Activated T-cell treated with anti-CD3 and anti-CD28 coated beads, Interleukin-2, amount 50 U/mL, for 24 hours (primary cell): Measurements from ENCODE around the gene GNAZ.

Experiments used
- DNase-seq: peaks from one replicate; pipeline ENCODE4 v3.0.0-alpha.2; 2020
- H3K27ac Mint-ChIP-seq: 2 replicates; pipeline ENCODE4 v1.8.0; 2020; ENCODE audit warnings: mild to moderate bottlenecking, mixed read lengths
- H3K27me3 Mint-ChIP-seq: 2 replicates; pipeline ENCODE4 v1.8.0; 2020; ENCODE audit warnings: mixed read lengths
- H3K36me3 Mint-ChIP-seq: 2 replicates; pipeline ENCODE4 v1.8.0; 2020; ENCODE audit warnings: low read depth, mixed read lengths
- H3K4me1 Mint-ChIP-seq: 2 replicates; pipeline ENCODE4 v1.8.0; 2020; ENCODE audit warnings: low read depth, mixed read lengths
- H3K4me3 Mint-ChIP-seq: 2 replicates; pipeline ENCODE4 v1.8.0; 2020; ENCODE audit warnings: mild to moderate bottlenecking, moderate library complexity, mixed read lengths
- H3K9me3 Mint-ChIP-seq: 2 replicates; pipeline ENCODE4 v1.8.0; 2020; ENCODE audit warnings: mixed read lengths

Gene GNAZ

DNA sequence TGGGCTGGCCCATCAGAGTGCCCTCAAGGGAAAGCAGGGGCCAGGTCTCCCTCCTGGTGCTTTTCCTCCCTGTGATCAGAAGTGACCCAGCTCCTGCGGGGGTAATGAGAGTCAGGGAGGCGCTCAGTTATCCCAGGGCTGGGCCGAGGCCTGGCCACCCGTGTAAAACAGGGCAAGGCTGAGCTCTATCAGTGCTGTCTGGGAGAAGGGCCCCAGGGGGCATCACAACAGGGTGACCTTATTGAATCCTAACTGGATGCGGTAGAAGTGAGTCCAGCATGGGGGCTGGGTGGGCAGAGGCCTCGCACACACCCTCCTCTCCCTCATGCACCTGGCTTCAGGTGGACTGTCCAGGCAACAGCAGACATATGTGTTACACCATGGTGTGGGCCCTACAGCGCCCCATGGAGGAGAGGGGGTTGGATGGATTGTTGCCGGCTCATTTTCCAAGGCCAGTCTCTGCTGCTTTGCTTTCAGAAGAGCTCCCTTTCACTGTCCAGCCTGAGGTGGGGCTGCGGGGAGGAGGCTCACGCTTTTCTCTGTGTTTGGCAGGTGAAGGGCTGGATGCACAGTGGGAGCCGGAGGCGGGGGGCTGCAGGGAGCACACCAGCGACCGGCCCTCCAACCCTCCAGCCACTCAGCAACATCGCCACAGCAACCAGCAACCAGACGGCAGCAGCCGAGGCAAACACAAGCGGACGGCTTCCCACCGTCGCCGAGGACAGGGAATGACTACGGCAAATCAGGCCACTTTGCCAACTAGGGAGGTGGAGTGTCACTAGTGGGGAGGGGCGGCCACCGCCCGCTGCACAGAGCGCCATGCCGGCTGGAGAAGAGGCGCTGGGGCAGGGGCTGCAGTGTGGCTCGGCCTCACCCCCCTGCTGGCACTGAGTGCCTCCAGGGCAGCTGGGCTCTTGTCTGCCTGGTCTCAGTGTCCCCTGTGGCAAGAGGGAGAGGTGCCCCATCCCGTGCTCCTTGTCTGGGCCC lies 24.7 kb downstream of the GNAZ start:
- no peak overlapping the region for H3K4me3 Mint-ChIP-seq
- no peak for DNase-seq
- no peaks in the 10 kb centered on the region for H3K36me3 Mint-ChIP-seq
- H3K9me3 Mint-ChIP-seq = no peaks in the 10 kb centered on the region
- H3K4me1 Mint-ChIP-seq = no peaks in the 10 kb centered on the region
- no peak overlapping the region for H3K27ac Mint-ChIP-seq
- H3K27me3 Mint-ChIP-seq = no peaks in the 10 kb centered on the region

GRCh38 chr22:23095733-23096342 lies 25.5 kb downstream of the GNAZ start:
- H3K4me1 Mint-ChIP-seq = no peaks in the 10 kb centered on the region
- no peak for DNase-seq
- no peaks in the 10 kb centered on the region for H3K9me3 Mint-ChIP-seq
- H3K27me3 Mint-ChIP-seq = no peaks in the 10 kb centered on the region
- no peak overlapping the region for H3K4me3 Mint-ChIP-seq
- H3K36me3 Mint-ChIP-seq = no peaks in the 10 kb centered on the region
- H3K27ac Mint-ChIP-seq = no peak overlapping the region

DNA sequence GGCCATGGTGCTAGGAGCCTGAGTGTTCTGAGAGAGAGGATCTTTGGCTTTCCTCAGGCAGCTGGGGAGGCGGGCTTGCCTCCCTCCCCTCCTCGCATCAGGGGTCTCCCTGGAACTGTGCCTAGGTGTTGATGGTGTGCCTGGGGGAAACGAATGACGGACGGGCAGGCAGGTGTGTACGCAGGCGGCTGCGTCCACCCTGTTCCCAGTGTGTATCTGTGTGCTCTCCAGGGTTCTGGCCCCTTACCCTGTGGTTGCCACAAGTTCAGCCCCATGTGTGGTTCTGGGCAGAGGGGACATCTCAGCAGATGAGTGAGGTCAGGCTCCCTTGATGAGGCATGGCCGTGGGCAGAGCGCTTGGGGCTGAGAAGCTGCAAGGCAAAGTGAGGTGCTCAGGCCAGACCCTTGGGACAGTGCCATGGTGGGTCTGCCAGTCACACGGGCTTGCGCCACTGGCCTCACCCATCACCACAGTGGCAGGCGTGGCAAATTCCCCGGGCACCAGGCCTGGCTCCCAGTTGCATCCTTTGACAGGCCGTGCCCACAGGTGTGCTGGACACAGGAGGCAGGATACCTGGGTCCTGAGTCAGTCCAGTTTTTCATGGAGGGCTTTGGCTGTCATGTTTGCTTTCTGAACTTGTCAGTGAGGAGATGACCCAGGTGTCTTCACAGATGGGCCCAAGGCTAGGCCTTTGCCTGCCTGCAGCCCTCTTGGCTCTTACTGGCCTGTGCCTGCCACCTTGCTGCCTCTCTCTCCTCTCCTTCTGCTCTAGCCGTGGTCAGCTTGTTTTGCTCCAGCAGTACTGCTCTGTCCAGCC lies 27.3 kb downstream of the GNAZ start:
- Mint-ChIP-seq H3K36me3 (no peaks in the 10 kb centered on the region), H3K27me3 (no peaks in the 10 kb centered on the region)

GRCh38 chr22:23098230-23098705 lies 27.9 kb downstream of the GNAZ start:
- no peak overlapping the region for H3K4me3 Mint-ChIP-seq
- no peak overlapping the region for H3K27ac Mint-ChIP-seq
- DNase-seq = no peak
- H3K36me3 Mint-ChIP-seq = no peaks in the 10 kb centered on the region
- no peaks in the 10 kb centered on the region for H3K4me1 Mint-ChIP-seq
- no peaks in the 10 kb centered on the region for H3K9me3 Mint-ChIP-seq
- no peaks in the 10 kb centered on the region for H3K27me3 Mint-ChIP-seq

More for the DNA sequence above, 27.3 kb downstream of the GNAZ start:
- no peak overlapping the region for H3K27ac Mint-ChIP-seq
- H3K4me3 Mint-ChIP-seq = no peak overlapping the region
- no peak for DNase-seq
- no peaks in the 10 kb centered on the region for H3K4me1 Mint-ChIP-seq
- no peaks in the 10 kb centered on the region for H3K9me3 Mint-ChIP-seq

DNA sequence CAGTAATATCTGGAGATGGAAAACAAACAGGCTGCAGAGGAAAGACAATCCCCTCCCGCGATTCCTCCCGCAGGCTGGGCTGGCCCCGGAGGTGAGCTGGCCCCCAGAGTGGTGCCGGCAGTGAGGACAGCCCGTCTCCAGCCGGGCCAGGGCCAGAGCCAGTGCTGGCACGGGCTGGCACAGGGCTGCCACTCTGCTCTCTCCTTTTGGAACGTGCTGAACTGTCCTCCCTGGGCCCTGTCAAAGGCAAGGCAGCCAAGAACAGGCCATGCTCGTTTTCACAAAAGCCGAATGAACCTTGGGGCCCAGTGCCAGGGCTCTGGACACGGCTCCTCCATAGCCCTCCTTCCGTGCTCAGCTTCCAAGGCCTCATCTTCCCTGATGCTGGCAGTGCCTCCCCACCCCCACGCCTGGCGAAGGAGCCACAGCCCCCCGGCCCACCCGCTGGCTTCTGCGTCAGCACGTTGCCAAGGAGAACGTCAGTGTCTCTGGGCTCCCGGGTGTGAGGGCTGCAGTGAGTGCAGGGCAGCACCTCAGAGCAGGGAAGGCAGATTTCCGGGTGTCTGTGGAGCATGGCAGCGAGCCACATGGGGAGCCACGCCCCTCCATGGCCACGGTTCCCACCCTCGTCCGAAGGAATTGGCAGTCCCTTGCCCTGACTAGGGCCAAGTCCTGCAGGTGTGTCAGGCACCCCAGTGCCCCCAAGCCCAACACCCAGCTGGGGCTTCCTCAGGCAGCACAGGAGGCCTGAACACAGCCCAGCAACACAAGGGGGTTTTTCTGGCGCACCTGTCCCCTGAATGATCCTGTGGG lies 28.6 kb downstream of the GNAZ start:
- Mint-ChIP-seq H3K27me3 (no peaks in the 10 kb centered on the region), H3K4me3 (no peak overlapping the region), H3K9me3 (no peaks in the 10 kb centered on the region), H3K36me3 (no peaks in the 10 kb centered on the region), H3K4me1 (no peaks in the 10 kb centered on the region), H3K27ac (no peak overlapping the region)
- no peak for DNase-seq

- H3K9me3 Mint-ChIP-seq = no peaks in the 10 kb centered on the region
- no peaks in the 10 kb centered on the region for H3K4me1 Mint-ChIP-seq
- no peaks in the 10 kb centered on the region for H3K36me3 Mint-ChIP-seq
- H3K4me3 Mint-ChIP-seq = no peak overlapping the region
- no peak overlapping the region for H3K27ac Mint-ChIP-seq
- no peaks in the 10 kb centered on the region for H3K27me3 Mint-ChIP-seq
- DNase-seq = no peak
Observed at GRCh38 chr22:23099531-23099804, 29.1 kb downstream of the GNAZ start.

DNA sequence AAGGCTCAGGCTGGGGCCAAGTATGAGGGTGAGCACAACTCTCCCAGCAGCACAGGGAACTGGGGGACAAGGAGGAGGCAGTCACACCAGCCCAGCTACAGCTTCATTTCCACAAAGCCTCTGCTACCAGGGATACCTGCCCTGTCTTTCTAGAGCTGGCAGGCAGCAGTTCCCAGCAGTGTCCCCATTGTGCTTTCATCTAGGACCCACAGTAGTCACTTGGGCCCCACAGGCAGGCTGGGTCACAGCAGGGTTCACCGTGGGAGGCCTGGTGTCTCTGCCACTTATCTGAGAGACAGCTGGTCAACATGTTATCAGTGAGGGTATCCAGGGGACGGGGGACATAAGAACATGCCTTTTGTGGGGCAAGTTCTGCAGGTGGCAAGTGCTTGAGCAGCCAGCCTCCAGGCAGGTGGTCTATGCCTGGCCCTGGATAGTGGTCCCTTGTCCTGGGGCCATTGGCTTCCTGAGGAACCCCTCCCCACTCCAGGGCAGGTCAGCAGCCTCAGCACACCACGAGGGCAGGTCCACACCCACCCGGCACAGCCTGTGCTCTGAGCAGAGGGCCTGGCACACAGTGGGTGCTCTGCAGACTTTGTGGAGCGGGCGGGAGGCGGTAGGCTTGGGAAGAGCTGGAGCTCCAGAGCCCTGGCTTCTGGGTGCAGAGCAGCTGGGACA lies 29.9 kb downstream of the GNAZ start:
- H3K27me3 Mint-ChIP-seq = no peaks in the 10 kb centered on the region
- DNase-seq = no peak
- H3K4me1 Mint-ChIP-seq = no peaks in the 10 kb centered on the region
- no peaks in the 10 kb centered on the region for H3K9me3 Mint-ChIP-seq
- H3K36me3 Mint-ChIP-seq = no peaks in the 10 kb centered on the region
- no peak overlapping the region for H3K4me3 Mint-ChIP-seq
- H3K27ac Mint-ChIP-seq = no peak overlapping the region

DNA sequence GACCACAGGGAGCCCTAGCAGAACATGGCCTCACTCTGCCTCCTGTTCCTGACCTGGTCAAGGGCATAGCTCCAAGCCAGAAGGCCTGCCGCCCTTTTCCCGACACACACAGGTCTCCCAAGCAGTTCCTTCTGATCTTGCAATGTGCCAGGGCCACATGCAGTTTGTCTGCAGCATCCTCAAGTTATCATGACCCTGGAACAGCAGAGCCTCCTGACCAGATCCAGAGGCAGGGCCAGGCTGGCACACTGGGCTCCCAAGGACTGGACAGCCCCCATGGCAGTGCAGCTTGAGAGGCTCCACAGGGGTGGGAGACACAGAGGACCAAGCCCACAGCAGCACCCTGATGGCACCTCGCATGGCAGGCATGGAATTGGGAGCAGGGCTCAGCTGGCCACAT lies 31.2 kb downstream of the GNAZ start:
- Mint-ChIP-seq H3K27ac (no peak overlapping the region), H3K36me3 (no peaks in the 10 kb centered on the region), H3K4me1 (no peaks in the 10 kb centered on the region), H3K4me3 (no peak overlapping the region), H3K27me3 (no peaks in the 10 kb centered on the region), H3K9me3 (no peaks in the 10 kb centered on the region)
- DNase-seq = no peak

DNA sequence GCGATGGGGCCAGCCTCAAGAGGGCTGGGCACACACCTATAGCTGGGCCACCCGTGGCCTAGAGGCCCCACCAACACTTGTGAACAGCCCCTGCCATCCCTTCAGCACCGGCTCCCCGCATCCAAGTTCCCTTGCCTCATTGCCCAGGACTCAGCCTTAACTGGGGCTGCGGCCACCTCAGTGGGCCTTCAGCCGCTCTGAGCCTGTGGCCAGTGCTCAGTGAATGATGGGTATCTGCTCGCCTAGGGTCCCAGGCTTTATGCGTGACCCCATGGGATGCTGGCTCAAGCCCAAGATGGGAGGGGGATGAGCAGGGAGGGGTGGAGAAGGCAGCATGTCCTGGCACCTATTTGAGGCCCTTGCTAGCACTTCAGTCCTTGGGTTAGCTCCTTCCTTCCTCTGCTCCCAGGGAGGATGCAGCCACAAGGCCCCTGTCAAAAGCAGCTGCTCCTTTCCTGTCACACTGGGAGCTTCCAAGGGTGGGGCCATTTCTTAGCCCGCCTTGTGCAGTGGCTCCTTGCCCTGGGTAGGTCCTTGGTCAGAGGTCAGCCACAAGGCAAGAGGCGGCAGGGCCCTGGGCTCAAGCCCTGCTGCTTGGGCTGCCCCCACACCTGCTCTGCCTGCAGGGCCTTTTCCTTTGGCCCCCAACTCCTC lies 31.8 kb downstream of the GNAZ start:
- no peaks in the 10 kb centered on the region for H3K9me3 Mint-ChIP-seq
- H3K4me1 Mint-ChIP-seq = no peaks in the 10 kb centered on the region
- H3K36me3 Mint-ChIP-seq = no peaks in the 10 kb centered on the region
- H3K27ac Mint-ChIP-seq = no peak overlapping the region
- H3K4me3 Mint-ChIP-seq = no peak overlapping the region
- no peak for DNase-seq
- no peaks in the 10 kb centered on the region for H3K27me3 Mint-ChIP-seq

GRCh38 chr22:23102776-23103175 lies 32.5 kb downstream of the GNAZ start:
- no peaks in the 10 kb centered on the region for H3K9me3 Mint-ChIP-seq
- H3K4me1 Mint-ChIP-seq = no peaks in the 10 kb centered on the region
- no peaks in the 10 kb centered on the region for H3K36me3 Mint-ChIP-seq
- no peak for DNase-seq
- no peak overlapping the region for H3K27ac Mint-ChIP-seq
- no peak overlapping the region for H3K4me3 Mint-ChIP-seq
- no peaks in the 10 kb centered on the region for H3K27me3 Mint-ChIP-seq

- Mint-ChIP-seq H3K4me1 (no peaks in the 10 kb centered on the region), H3K27ac (no peak overlapping the region), H3K27me3 (no peaks in the 10 kb centered on the region), H3K36me3 (no peaks in the 10 kb centered on the region), H3K4me3 (no peak overlapping the region), H3K9me3 (no peaks in the 10 kb centered on the region)
- no peak for DNase-seq
Observed at GRCh38 chr22:23103199-23103954, 33.1 kb downstream of the GNAZ start.

GRCh38 chr22:23104187-23104971 lies 34.1 kb downstream of the GNAZ start:
- DNase-seq = no peak
- Mint-ChIP-seq H3K4me3 (no peak overlapping the region), H3K27me3 (no peaks in the 10 kb centered on the region), H3K27ac (no peak overlapping the region), H3K9me3 (no peaks in the 10 kb centered on the region), H3K36me3 (no peaks in the 10 kb centered on the region), H3K4me1 (no peaks in the 10 kb centered on the region)
